Activated B cell treated with CpG ODN at 0.5 μM for 24 hours (primary cell): ENCODE measurements around the gene MAB21L4. TPM values are rescaled to one million over a fixed set of nuclear protein-coding genes. Genes with fewer than 3 reads are reported as not detected.

Experiments
- ATAC-seq: fragments of 200-7000 bp; cut with Tn5 transposase; one replicate; pipeline ENCODE4 v1.10.0; 2021; ENCODE audit warnings: low read depth, mild to moderate bottlenecking, moderate library complexity
- CTCF ChIA-PET: fragments of 350-600 bp; sonication (Branson Sonifier 250); formaldehyde crosslinking; loops from one replicate; lab custom pipeline; 2021; ENCODE audit warnings: antibody characterized with exemption; lab: Charles Lee
- POLR2A ChIA-PET: fragments of 350-600 bp; sonication (Branson Sonifier 250); formaldehyde crosslinking; loops from one replicate; lab custom pipeline; 2021; ENCODE audit warnings: antibody characterized with exemption; lab: Charles Lee
- DNase-seq: peaks from one replicate; pipeline ENCODE4 v3.0.0; 2022
- H3K27ac Mint-ChIP-seq: one replicate; pipeline ENCODE4 v1.8.0; 2020; ENCODE audit warnings: mixed read lengths
- H3K27me3 Mint-ChIP-seq: one replicate; pipeline ENCODE4 v1.8.0; 2021; ENCODE audit warnings: mixed read lengths
- H3K36me3 Mint-ChIP-seq: one replicate; pipeline ENCODE4 v1.8.0; 2021; ENCODE audit warnings: low read depth, mixed read lengths
- H3K4me1 Mint-ChIP-seq: one replicate; pipeline ENCODE4 v1.8.0; 2021; ENCODE audit warnings: mixed read lengths
- H3K4me3 Mint-ChIP-seq: one replicate; pipeline ENCODE4 v1.8.0; 2020; ENCODE audit warnings: mild to moderate bottlenecking, mixed read lengths
- H3K9me3 Mint-ChIP-seq: one replicate; pipeline ENCODE4 v1.8.0; 2020; ENCODE audit warnings: mixed read lengths
- CTCF ChIP-seq: fragments of 200-600 bp; IDR thresholded peaks from one replicate; pipeline ENCODE4 v1.8.0; 2022; ENCODE audit warnings: antibody characterized with exemption, mild to moderate bottlenecking
- intact Hi-C: fragments of 100-400 bp; cut with micrococcal nuclease; formaldehyde crosslinking; loops from one replicate; pipeline ENCODE4 v1.15.1; 2024
- total RNA-seq: library from RNA; stranded (reverse); gene quantifications from 2 replicates; pipeline ENCODE4 v1.2.3, GENCODE V29; 2022

The MAB21L4 gene
- total RNA-seq, 1 donor from 2014 or later: not detected

GRCh38 chr2:240917009-240917683, 21.2 kb upstream of the MAB21L4 start:
- DNase-seq (no peak), ATAC-seq (no peak)
- no peak for TF ChIP-seq CTCF
- no peaks in the 10 kb centered on the region for H3K36me3 Mint-ChIP-seq
- no peak overlapping the region for H3K4me3 Mint-ChIP-seq
- CTCF ChIA-PET: no interaction called here
- POLR2A ChIA-PET: no interaction called here
- intact Hi-C loops: loop anchor here (5.0 kb wide), 1 partner anchor 160 kb away; no protein-coding TSS in a partner anchor
- H3K4me1 Mint-ChIP-seq: peaks cover 11% of the 10 kb centered on the region
- H3K27ac Mint-ChIP-seq: no peak overlapping the region
- H3K9me3 Mint-ChIP-seq: no peaks in the 10 kb centered on the region
- H3K27me3 Mint-ChIP-seq: peaks cover 17% of the 10 kb centered on the region

GRCh38 chr2:240916571-240917008, 20.6 kb upstream of the MAB21L4 start:
- Mint-ChIP-seq H3K4me1 (peaks cover 11% of the 10 kb centered on the region), H3K4me3 (no peak overlapping the region), H3K9me3 (no peaks in the 10 kb centered on the region), H3K27ac (no peak overlapping the region), H3K27me3 (peaks cover 22% of the 10 kb centered on the region), H3K36me3 (no peaks in the 10 kb centered on the region)
- ATAC-seq: no peak
- POLR2A ChIA-PET: no interaction called here
- CTCF ChIA-PET: no interaction called here
- intact Hi-C loops: loop anchor here (5.0 kb wide), 1 partner anchor 161 kb away; no protein-coding TSS in a partner anchor
- DNase-seq: no peak
- no peak for TF ChIP-seq CTCF

- intact Hi-C loops: loop anchor here (2.0 to 5.0 kb wide), 3 partner anchors 67 to 295 kb away; no protein-coding TSS in a partner anchor
- Mint-ChIP-seq H3K9me3 (no peaks in the 10 kb centered on the region), H3K27me3 (peaks cover 22% of the 10 kb centered on the region), H3K4me3 (no peak overlapping the region), H3K4me1 (peaks cover 11% of the 10 kb centered on the region), H3K27ac (no peak overlapping the region), H3K36me3 (no peaks in the 10 kb centered on the region)
- ChIA-PET CTCF (interaction anchor here (1.3 kb wide), 1 partner anchor 234 kb away, joined by 4 read pairs; the partner anchor contains the start of gene PASK), POLR2A (interaction anchor here (0.7 kb wide), 1 partner anchor 355 kb away, joined by 3 read pairs; no protein-coding TSS in a partner anchor)
- DNase-seq: no peak
- TF ChIP-seq CTCF: no peak
- no peak for ATAC-seq
Observed at GRCh38 chr2:240915526-240916341, 19.8 kb upstream of the MAB21L4 start.

- intact Hi-C loops: loop anchor here (1.0 to 5.0 kb wide), 4 partner anchors 68 to 296 kb away; partner anchors contain the start of gene PPP1R7
- ATAC-seq: no peak
- Mint-ChIP-seq H3K9me3 (no peaks in the 10 kb centered on the region), H3K27ac (no peak overlapping the region), H3K27me3 (peaks cover 22% of the 10 kb centered on the region), H3K4me1 (peaks cover 11% of the 10 kb centered on the region), H3K36me3 (no peaks in the 10 kb centered on the region), H3K4me3 (no peak overlapping the region)
- CTCF ChIA-PET: interaction anchor here (0.7 to 1.5 kb wide), 6 partner anchors 15 to 343 kb away, joined by 3 to 5 read pairs (median 3); partner anchors contain the start of gene PASK
- POLR2A ChIA-PET: interaction anchor here (1.2 kb wide), 1 partner anchor 235 kb away, joined by 3 read pairs; the partner anchor contains the start of gene PASK
- no peak for DNase-seq
- peak; percentile 1 for TF ChIP-seq CTCF
Observed at GRCh38 chr2:240914645-240915525, 18.9 kb upstream of the MAB21L4 start.
